HPDE6-E6E7 (cell line): ENCODE measurements around the gene OR5K4.

Experiments
- DNase-seq: peaks from one replicate; pipeline ENCODE4 v3.0.0; 2011; ENCODE audit warnings: missing footprints; ENCODE audit errors: extremely low spot score

The OR5K4 gene, protein sequence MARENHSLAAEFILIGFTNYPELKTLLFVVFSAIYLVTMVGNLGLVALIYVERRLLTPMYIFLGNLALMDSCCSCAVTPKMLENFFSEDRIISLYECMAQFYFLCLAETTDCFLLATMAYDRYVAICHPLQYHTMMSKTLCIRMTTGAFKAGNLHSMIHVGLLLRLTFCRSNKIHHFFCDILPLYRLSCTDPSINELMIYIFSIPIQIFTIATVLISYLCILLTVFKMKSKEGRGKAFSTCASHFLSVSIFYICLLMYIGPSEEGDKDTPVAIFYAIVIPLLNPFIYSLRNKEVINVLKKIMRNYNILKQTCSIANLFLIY

DNA sequence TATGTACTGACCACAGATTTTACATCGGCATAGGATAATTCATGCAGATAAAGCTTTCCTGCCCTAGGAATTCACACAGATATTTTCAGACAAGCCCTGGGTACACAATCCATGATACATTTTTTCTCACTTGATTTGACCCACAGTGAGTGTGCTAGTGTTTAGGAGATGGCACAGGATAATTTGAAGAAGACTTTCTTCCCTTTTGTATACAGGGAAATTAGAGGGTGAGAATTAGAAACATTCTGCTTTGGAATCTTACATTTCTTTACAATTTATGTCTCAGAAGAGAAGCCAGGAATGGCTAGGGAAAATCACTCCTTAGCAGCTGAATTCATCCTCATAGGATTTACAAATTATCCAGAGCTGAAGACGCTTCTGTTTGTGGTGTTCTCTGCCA lies at the start of gene OR5K4:
Gene OR5K4, plus strand, starts transcription at position 301 of the 400 bp plus-strand sequence. Its CDS starts 0 bp downstream, at position 301.
- DNase-seq, result no peak

DNA sequence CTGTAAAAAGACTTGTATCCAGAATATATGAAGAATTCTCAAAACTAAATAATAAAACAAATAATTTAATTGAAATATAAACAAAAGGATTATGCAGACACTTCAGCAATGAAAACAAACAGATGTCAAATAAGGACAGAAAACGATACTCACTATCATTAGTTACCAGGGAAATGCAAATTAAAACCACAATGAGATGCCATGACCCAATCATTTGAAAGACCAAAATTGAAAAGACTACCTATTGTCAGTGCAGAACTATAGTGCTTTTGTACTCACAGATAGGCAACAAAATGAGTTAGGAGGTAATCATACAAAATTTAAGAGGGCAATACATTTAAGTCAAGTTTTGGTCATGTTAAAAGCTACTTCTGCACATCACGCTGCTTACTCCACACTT lies 31.6 kb upstream of the OR5K4 start:
- no peak for DNase-seq

DNA sequence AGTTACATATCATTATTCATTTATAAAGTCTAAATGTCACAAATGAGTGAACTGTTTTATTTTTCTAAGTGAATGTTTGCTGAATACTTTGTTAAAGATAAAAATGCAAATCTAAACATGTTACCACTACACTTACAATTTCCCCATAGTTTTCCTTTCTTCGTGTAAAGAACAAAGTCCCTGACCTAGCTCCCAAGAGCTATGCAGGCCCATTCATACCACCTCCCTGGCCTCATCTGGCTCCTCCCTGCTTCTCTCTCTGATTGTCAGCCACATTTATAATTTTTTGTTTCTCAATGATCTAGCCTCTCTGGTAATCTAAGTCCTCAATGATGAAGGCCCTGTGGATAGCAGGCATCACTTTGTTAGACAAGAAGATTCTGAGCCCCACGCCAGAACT lies 31.0 kb upstream of the OR5K4 start:
- no peak for DNase-seq

DNA sequence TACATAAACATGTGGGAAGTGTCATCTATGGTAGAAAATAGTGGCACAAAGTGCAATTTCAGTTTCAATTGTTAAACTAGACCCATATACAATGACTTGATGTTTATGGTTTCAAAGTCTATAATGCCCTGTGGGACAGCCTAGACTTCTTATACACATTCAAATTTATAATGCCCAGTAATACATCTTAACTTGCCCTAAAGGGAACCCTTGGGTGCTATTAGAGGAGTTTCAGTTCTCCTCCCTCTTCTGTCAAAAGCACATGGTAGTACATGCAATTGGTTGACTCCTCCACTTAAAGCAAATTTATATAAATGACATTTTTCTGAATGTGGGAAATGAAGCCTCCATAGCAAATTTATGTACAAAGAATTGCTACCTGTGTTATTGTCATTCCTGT lies 30.2 kb upstream of the OR5K4 start:
- DNase-seq, result no peak

DNA sequence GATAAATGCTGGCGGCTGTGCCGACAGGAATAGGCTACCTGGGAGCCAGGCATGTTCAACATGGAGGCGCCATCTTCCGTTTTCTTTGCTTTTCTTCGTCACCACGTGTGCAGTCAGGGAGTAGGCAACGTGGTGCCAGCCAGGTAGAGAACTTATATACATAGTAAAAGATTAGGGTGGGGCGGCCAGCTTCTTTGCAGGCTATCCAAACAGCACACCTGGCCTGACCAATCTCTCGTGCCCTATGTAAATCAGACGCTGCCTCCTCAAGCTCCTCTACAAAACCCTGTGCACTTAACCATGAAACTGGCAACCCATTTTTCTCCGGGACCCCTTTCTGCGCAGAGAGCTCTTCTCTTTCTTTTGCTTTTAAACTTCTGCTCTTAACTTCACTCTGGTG lies 28.6 kb upstream of the OR5K4 start:
- no peak for DNase-seq

DNA sequence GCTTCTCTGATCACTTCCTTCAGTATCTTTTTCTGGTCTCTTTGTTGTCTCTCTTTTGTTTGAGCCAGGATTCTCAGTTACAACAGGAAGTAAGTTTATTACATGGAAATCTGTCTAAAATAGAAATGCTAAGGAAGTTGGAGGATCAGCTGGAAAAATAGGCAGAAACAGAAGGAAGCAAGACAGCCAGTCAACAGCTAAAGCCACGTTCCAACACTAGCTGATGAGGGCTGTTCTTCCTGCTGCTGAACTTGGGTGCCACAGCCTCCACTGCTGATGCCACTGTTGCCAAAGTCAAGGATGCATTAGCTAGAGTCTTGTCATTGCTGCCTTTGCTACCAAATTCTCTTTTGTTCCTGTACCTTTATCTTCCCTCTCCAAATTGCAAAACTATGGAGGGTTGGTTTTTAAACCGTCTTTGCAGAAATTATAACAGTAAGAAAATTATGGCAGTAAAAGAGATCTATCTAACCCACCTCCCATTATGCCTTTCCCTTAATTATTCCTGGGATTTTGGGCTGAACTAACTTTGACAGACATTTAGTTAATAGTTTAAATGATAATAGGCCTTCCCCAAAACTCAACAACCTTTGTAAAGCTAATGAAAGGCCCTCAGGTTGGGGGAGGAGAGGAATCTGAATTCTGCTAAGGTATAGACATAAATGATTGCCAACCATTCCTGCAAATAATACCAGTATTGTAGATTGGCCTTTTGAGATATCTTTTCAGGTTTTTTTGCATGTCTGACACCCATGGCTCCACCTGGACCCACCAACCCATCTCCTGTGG lies 27.4 kb upstream of the OR5K4 start:
- no peak for DNase-seq

DNA sequence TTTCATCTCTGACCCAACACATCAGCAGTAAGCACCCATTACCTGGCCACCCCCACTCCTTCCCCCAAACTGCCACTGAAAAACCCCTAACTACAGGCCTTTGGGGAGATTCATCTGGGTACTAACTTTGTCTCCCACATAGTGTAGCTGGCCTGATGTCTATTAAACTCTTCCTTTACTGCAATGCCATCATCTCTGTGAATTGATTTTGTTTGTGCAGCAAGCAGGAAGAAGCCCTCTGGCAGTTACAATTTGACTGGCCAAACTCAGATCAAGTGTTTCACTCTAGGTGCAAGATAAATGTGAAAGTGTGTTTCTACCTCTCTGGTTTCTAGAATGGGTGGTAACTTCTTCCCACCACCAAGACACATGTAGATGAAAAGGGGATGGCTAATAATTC lies 26.7 kb upstream of the OR5K4 start:
- no peak for DNase-seq

DNA sequence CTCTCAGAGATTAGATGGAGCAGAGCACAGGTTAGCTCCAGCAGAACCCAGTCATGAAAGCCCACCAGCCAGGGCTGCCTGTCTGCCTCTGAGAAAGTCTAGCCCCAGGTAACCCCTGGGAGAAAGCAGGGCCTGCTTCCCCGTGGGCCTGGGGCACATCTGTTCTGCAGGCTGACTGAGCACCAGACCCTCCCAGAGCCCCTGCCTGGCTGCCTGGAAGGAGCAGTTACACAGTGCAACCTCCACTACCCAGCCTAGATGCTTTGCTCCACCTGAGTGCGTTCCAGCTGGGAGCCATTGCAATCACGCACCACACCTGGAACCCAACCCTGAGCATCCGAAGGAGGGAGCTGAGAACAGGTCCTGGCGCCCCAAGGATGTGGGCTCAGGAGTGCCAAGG lies 24.7 kb upstream of the OR5K4 start:
- DNase-seq, result no peak

DNA sequence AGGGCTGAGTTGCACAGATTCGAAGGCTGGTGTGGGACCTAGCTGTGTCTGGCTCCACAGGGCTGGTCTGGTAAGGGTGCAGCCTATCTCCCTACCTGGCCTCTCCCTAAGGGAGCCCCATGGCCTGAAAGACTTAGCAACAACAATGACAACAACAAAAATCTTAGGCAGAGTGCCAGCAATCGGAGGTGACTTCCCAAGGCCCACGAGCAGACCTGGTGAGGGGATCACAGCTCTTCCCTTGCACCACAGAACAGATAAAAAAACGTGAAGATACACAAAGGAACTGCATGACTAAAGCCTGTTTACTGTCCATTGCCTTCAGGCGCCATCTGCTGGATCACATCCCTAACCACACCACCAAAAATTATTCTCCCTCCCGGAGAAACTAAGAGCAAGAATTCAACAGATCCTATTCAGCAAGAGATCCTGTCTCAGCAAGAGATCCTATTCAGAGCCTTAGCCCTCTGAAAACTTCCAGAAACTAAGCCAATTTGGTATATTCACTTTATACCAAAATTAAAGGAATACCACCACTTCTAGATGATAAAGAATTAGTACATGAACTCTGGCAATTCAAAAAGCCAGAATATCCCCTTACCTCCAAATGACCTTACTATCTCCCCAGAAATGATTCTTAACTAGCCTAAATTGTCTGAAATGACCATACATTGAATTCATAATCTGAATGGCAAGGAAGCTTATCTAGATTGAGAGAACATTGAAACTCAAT lies 24.1 kb upstream of the OR5K4 start:
- DNase-seq, result peak; percentile 23

DNA sequence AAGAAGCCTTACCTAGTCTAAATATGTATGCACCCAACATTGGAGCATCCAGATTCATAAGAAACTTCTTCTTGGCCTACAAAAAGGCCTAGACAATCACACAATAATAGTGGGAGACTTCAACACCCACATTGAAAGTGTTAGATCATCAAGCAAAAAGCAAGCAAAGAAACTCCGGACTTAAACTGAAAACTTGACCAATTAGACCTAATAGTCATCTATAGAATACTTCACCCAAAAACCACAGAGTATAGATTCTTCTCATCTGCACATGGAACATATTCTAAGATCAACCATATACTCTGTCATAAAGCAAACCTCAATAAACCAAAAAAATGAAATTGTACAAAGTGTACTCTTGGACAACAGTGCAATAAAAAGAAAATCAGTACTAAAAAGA lies 22.3 kb upstream of the OR5K4 start:
- no peak for DNase-seq

DNA sequence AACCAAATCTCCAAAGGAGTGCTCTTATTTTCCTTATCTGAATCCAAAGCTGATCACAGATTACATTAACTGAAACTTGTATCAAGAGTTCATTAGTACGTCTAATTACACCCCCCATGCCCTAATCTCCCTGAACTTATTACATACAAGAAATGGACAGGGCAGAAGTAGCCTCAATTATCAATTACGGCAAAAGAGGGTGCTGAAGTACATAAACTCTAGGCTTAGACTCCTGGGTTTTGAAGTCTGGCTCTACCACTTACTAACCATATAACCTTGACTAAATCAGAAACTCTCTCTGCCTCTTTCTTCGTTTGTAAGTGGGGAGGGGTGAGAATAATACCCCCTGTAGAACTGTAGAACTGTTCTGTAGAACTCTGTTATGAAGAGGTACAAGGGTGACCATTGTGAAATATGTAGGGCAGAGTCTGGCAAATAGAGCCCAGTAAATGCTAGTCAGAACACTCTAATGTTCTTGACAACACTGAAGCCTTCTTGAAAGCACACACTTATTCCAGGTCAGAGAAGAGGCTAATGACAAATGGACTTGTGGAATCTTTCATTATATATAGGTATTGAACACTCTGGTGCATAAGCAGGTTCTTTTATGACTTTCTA lies 19.6 kb upstream of the OR5K4 start:
- DNase-seq, result no peak

DNA sequence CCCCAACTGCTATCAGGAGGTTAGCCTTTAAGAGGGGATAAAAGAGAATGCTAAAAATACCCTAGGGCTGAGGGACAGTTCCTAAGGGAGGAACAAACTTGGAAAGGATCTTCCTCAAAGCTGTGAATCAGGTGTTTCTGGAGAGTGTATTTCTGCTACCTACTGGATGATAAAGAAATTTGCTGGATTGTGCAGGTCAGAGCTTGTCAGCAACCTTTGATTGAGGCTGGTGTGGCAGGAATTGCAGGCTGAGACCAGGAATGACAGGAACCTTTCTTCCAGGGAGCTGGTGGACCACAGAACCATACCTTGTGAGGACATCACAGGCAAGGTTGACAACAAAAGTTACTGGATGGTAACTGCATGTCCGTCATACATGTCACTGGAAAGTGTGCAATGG lies 14.6 kb upstream of the OR5K4 start:
- DNase-seq, result no peak

DNA sequence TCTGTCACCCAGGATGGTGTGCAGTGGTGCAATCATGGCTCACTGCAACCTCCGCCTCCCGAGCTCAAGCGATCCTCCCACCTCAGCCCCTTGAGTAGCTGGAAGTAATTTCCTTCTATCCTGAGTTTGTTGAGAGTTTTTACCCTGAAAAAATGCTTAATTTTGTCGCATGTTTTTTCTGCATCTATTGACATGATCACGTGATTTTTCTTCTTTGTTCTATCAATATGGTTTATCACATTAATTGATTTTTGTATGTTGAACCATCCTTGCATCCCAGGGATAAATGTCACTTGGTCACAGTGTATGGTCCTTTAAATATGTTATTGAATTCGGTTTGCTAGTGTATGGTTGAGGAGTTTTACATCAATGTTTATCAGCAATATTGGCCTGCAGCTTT lies 11.9 kb upstream of the OR5K4 start:
- no peak for DNase-seq

DNA sequence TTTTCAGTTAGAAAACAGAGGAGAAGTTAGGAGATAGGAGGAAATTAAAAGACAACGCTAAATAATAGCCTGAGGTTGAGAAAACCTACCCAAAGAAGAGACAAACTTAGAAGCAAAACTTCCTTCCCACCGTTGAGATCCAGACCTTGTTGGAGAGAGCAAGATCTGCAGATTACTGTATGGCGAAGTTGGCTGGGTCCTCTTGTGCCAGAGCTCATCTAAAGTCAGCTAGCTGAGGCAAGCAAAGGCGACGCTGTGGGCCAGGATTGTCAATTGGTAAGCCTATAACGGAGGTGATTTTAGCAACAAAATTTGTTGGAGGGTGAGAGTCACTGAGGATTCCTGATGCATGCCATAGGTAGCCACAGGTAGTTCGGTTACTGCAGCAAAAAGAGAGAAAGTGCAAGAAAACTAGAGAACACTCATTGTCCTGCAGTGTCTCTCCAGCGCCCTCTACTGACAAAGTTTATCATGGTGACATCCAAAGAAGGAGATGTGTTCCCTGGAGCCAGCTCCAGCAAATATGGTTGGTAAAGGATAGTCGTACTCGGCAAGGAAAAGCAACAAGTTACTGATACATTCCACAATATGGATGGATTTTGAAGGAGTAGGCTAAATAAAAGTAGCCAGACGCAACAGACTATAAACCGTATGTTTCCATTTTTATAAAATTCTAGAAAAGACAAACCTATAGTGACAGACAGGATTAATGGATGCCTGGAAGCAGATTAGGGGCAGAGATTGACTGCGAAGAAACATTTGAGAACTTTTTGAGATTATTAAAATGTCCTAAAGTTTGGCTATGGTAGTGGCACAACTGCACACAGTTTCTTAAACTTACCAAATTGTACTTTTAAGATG lies 9.8 kb upstream of the OR5K4 start:
- no peak for DNase-seq

DNA sequence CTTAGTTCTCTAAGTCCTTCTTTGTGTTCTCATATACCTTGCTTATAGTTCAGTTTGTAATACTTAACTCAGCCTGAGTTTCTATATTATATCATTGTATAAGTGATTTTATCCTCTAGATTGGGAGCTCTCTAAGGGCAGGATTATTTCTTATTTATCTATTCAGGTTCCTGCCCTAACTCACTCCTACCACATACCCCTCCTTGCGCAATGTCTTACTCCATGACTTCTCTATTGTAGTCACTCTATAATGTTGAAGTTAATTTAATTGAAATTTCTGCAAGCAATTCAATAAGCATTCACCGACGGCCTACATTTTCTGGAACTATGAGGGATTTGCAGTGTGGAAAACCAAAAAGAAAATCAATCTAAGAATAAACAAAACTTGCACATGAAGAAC lies 3.6 kb upstream of the OR5K4 start:
- DNase-seq, result no peak

DNA sequence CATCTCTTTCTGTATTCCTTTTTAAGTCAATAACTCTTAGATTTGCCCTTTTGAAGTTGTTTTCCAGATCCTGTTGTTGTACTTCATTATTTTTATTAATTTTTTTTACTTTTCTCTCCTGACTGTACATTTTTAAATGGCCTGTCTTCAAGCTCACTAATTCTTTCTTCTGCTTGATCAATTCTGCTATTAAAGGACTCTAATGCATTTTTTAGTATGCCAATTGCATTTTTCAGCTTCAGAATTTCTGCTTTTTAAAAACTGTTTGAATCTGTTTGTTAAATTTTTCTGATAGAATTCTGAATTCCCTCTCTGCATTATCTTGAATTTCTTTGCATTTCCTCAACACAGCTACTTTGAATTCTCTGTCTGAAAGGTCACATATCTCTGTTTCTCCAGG lies 5.6 kb downstream of the OR5K4 start:
- no peak for DNase-seq

DNA sequence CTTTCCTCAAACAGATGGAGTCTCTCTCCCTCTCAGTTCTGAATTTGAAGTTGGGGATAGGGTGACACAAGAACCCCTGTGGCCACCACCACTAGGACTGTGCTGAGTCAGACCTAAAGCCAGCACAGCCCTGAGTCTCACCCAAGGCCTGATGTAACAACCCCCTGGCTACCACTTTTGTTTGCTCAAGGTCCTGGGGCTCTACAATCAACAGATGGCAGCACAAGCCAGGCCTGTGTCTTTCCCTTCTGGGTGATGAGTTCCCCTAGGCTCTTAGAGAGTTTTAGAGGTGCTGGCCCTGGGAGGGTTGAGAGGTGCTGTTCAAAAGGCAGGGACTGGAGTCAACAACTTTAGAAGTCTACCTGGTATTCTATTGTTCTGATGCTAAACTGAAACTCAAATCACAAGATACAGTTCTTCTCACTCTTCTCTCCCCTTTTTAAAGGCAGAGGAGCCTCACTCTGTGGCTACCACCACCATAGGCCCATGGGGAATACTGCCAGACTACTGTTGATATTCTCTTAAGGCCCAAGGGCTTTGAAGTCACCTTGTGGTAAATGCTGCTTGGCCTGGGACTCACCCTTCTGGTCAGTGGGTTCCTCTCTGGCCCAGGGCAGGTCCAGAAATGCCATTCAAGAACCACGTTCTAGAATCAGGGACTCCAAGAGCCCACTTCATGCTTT lies 6.5 kb downstream of the OR5K4 start:
- DNase-seq, result no peak

DNA sequence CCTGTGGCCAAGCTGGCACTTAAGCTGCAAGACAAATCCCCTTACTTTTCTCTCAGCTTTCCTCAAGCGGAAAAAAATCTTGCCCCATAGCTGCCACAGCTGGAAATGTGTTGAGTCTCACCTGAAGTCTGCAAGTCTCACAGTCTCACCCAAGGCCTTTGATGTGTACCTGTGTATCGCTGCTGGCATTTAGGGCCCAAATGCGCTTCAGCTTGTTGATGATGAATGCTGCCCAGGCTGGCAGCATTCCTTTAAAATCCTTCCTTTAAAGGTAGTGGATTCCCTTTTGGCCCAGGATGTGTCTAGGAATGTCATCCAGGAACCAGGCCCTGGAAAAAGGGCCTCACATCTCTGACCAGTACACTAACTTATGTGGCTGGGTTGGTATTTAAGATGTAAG lies 7.0 kb downstream of the OR5K4 start:
- DNase-seq, result no peak

DNA sequence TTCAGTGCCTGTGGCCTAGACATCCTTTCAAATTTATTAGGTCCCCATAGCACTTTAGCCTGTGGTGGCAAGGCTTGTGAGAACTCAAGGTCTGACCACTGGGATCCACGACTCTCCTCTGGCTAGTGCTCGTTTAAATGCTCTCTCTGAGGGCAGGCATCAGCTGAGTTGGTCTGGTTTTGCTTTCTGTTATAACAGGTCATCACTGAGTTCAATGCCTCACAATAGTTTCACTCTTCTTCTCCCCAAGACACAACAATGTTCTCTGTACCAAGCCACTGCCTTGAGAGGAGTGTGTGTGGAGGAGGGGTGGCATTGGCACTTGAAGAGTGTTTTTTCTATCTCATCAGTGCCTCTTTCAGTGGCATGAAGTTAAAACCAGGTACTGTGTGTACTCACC lies 7.6 kb downstream of the OR5K4 start:
- DNase-seq, result no peak

DNA sequence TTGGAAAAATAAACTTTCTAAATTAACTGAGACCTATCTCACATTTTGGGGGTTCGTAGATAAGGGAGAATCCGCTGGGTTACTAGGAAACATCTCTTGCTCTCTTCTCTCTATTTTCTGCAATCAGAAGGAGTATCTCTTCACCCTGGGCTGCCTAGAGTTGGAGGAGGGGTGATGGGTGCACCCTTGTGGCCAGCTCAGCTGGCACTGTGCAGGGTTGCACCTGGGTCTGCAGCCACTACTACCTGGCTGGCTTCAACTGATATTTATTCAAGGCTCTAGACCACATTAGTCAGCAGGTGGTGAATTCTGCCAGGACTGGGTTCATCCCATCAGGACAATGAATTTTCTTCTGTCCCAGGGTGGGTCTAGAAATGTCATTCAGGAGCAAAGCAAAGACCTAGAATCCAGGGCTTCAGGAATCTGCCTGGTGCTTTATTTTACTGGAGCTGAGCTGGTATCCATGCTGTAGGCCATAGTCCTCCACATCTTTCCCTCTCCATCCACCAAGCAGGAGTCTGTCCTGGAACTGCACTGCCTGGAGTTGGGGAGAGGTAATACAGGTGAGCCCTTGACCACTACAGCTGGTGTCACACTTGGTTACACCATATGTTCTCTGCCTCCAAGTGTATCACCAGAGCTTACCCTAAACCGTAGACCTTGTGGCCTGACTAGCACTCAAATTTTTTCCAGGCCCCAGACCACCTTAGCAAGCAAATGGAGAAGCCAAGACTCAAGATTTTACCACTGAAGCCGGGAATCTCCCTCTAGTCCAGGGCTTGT lies 14.0 kb downstream of the OR5K4 start:
- no peak for DNase-seq
